Muscle layer of colon (tissue), 2 donors: ENCODE data around the gene ALDH1A2.
"Not testable (repeated sequence)": the region's sequence is repeated elsewhere in the genome, so short reads cannot be mapped to it uniquely, and the experiment has no call there.

Experiments used
- H3K27ac ChIP-seq: one replicate; pipeline ENCODE4 v1.7.0; 2013; ENCODE audit warnings: low read depth, mild to moderate bottlenecking, low read length, moderate library complexity
- H3K27me3 ChIP-seq, 2 donors: one replicate each; pipeline ENCODE4 v1.7.0; 2013; ENCODE audit warnings: low read length in 2 of 2, mild to moderate bottlenecking in 2 of 2; ENCODE audit not compliant: insufficient read depth in 2 of 2, control insufficient read depth in 1 of 2
- H3K36me3 ChIP-seq: one replicate; pipeline ENCODE4 v1.7.0; 2013; ENCODE audit warnings: mild to moderate bottlenecking, low read length; ENCODE audit not compliant: insufficient read depth
- H3K4me1 ChIP-seq: one replicate; pipeline ENCODE4 v1.7.0; 2013; ENCODE audit warnings: mild to moderate bottlenecking, low read length; ENCODE audit not compliant: insufficient read depth
- H3K4me3 ChIP-seq, 2 donors: one replicate each; pipeline ENCODE4 v1.7.0; 2013; ENCODE audit warnings: low read length in 2 of 2, low read depth in 1 of 2, mild to moderate bottlenecking in 1 of 2, moderate library complexity in 1 of 2
- H3K9ac ChIP-seq: one replicate; pipeline ENCODE4 v1.7.0; 2013; ENCODE audit warnings: low read length
- H3K9me3 ChIP-seq: one replicate; pipeline ENCODE4 v1.7.0; 2013; ENCODE audit warnings: mild to moderate bottlenecking, low read length
- donor health status: abdominal sarcoma.
- donor health status: Adenocarcinoma of cecum.

Gene ALDH1A2

DNA sequence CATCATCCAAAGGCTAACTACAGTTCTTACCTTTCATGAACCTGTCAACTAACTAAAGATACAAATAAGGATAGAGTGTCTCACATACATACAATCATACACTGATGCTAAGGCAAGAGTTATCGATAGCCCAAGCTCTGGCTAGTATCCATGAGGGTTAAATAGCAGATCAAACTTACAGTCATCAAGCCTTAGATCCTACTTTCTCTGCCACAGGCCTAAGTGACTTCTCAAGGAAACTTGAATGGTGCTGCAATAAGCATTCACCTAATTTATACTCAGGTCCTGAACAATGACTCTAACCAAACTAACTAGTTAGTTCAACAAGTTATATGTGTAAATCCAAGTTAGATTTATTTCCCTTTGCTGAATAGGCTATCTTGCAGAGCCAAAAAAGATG lies 51.0 kb downstream of the ALDH1A2 start:
- H3K36me3 ChIP-seq = no peaks in the 10 kb centered on the region
- no peaks in the 10 kb centered on the region for H3K27me3 ChIP-seq
- no peak overlapping the region for H3K4me3 ChIP-seq
- no peaks in the 10 kb centered on the region for H3K4me1 ChIP-seq
- no peak overlapping the region for H3K27ac ChIP-seq
- no peaks in the 10 kb centered on the region for H3K9me3 ChIP-seq
- no peak overlapping the region for H3K9ac ChIP-seq

- H3K36me3 ChIP-seq = no peaks in the 10 kb centered on the region
- no peaks in the 10 kb centered on the region for H3K4me1 ChIP-seq
- H3K27ac ChIP-seq = no peak overlapping the region
- H3K4me3 ChIP-seq = no peak overlapping the region
- H3K27me3 ChIP-seq = no peaks in the 10 kb centered on the region
- H3K9ac ChIP-seq = no peak overlapping the region
- no peaks in the 10 kb centered on the region for H3K9me3 ChIP-seq
Observed at GRCh38 chr15:58014040-58014439, 51.5 kb downstream of the ALDH1A2 start.

GRCh38 chr15:58010983-58011382 lies 54.5 kb downstream of the ALDH1A2 start:
- H3K27ac ChIP-seq = no peak overlapping the region
- no peaks in the 10 kb centered on the region for H3K27me3 ChIP-seq
- no peak overlapping the region for H3K4me3 ChIP-seq
- H3K36me3 ChIP-seq = no peaks in the 10 kb centered on the region
- no peaks in the 10 kb centered on the region for H3K9me3 ChIP-seq
- no peaks in the 10 kb centered on the region for H3K4me1 ChIP-seq
- no peak overlapping the region for H3K9ac ChIP-seq

- no peak overlapping the region for H3K4me3 ChIP-seq
- no peak overlapping the region for H3K27ac ChIP-seq
- H3K9ac ChIP-seq = no peak overlapping the region
- no peaks in the 10 kb centered on the region for H3K36me3 ChIP-seq
- H3K9me3 ChIP-seq = no peaks in the 10 kb centered on the region
- H3K4me1 ChIP-seq = no peaks in the 10 kb centered on the region
- H3K27me3 ChIP-seq = no peaks in the 10 kb centered on the region
Observed at GRCh38 chr15:58003810-58004209, 61.7 kb downstream of the ALDH1A2 start.

DNA sequence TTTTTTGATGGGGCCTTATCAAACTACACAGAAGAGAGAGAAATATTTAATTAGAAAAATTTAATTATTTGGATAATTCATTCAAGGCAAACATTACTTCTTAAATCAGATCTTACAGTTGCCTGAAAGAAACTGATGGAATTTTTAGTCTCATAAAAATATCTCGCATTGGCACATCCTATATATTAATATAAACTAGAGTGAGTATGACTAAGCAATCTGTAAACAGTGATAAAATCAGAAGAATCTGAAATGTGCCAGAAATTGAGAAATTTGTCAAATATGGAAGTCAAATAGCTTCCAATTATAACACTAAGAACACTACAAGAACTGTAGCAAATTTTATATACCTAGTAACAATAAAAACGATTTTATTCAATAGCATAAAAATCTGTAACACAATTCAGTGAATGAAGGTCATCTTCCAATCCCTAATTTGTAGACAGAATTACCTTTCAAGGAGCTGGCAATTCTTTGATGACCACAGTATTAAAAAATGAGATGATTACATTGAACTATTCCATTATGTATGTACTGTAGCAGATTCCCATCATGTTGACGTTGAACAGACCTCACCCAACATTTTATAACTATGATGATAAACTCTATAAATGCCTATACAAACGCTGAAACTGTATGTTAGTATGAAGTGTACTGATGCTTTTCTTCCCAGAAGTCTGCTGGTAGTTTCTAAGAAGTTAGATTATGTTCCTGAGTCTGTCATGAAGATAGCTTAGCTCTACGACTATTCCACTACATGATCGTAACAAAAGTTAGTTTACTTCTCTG lies 63.0 kb downstream of the ALDH1A2 start:
- Histone ChIP-seq H3K9me3 (no peaks in the 10 kb centered on the region), H3K27me3 (no peaks in the 10 kb centered on the region), H3K27ac (no peak overlapping the region), H3K36me3 (no peaks in the 10 kb centered on the region), H3K9ac (no peak overlapping the region), H3K4me1 (no peaks in the 10 kb centered on the region), H3K4me3 (no peak overlapping the region)

DNA sequence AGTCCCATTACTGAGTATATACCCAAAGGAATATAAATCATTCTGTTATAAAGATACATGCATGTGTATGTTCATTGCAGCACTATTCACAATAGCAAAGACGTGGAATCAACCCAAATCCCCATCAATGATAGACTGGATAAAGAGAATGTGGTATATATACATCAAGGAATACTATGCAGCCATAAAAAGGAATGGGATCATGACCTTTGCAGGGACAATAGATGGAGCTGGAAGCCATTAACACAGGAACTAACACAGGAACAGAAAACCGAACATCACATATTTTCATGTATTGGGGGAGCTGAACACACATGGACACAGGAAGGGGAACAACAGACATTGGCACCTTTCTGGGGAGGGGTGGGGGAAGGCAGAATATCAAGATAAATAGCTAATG lies 65.8 kb downstream of the ALDH1A2 start:
- H3K27ac ChIP-seq, H3K27me3 ChIP-seq, H3K36me3 ChIP-seq, H3K4me3 ChIP-seq, H3K4me1 ChIP-seq, H3K9ac ChIP-seq, H3K9me3 ChIP-seq: not testable (repeated sequence)

GRCh38 chr15:57996561-57996960 lies 69.0 kb downstream of the ALDH1A2 start:
- Histone ChIP-seq H3K4me1 (peaks cover 15% of the 10 kb centered on the region), H3K9me3 (no peaks in the 10 kb centered on the region), H3K9ac (no peak overlapping the region)

DNA sequence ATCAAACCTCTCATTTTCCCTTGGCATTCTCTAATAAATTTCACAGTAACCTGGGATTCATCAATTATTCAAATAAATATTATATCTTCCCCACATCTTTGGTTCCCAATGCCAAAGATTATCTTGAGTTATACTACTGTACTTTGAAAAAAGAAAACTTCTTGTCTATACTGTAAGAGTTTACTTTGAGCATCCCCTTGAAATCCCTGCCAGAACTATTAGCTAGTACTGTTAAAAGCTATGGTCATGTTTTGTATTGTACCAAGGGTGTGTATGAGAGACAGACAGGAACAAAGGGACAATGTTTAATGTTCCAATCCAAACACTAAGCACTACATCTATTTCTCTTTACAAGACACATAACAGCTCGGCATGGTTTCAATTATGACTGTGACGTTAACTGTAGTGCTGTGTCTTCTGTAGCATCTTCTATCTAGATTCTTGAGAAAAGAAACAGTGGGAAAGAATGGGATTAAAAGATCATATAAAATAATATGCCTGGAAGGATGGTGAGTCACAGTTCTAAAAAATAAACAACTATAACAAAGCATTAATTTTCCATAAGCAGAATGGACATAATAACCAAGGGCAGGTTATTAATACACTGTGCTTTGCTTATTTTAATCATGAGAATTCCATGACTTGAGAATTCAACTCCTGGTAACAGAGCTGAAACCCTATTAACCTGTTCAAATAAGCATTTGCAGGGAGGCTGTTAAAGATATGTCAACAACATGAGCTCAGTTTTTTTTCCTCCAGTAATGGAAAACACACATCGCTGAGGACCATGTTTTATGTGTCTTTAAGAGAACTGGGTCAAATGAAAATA lies 71.1 kb downstream of the ALDH1A2 start:
- Histone ChIP-seq H3K4me1 (peaks cover 15% of the 10 kb centered on the region), H3K27ac (no peak overlapping the region), H3K9me3 (no peaks in the 10 kb centered on the region), H3K4me3 (no peak overlapping the region), H3K36me3 (no peaks in the 10 kb centered on the region), H3K9ac (no peak overlapping the region), H3K27me3 (no peaks in the 10 kb centered on the region)

More at GRCh38 chr15:57996561-57996960, 69.0 kb downstream of the ALDH1A2 start:
- H3K27ac ChIP-seq = no peak overlapping the region
- no peaks in the 10 kb centered on the region for H3K36me3 ChIP-seq
- H3K4me3 ChIP-seq = no peak overlapping the region
- H3K27me3 ChIP-seq = no peaks in the 10 kb centered on the region

- Histone ChIP-seq H3K27ac (no peak overlapping the region), H3K9me3 (no peaks in the 10 kb centered on the region), H3K36me3 (no peaks in the 10 kb centered on the region), H3K9ac (no peak overlapping the region), H3K4me1 (peaks cover 15% of the 10 kb centered on the region), H3K4me3 (no peak overlapping the region), H3K27me3 (no peaks in the 10 kb centered on the region)
Observed at GRCh38 chr15:57993409-57994145, 71.9 kb downstream of the ALDH1A2 start.

- H3K9ac ChIP-seq = no peak overlapping the region
- H3K27me3 ChIP-seq = no peaks in the 10 kb centered on the region
- no peaks in the 10 kb centered on the region for H3K9me3 ChIP-seq
- H3K4me1 ChIP-seq = peaks cover 15% of the 10 kb centered on the region
- no peak overlapping the region for H3K27ac ChIP-seq
- H3K36me3 ChIP-seq = no peaks in the 10 kb centered on the region
- no peak overlapping the region for H3K4me3 ChIP-seq
Observed at GRCh38 chr15:57992761-57993355, 72.7 kb downstream of the ALDH1A2 start.

- Histone ChIP-seq H3K36me3 (no peaks in the 10 kb centered on the region), H3K27ac (no peak overlapping the region), H3K9me3 (no peaks in the 10 kb centered on the region), H3K27me3 (no peaks in the 10 kb centered on the region), H3K4me1 (no peaks in the 10 kb centered on the region), H3K4me3 (no peak overlapping the region), H3K9ac (no peak overlapping the region)
Observed at GRCh38 chr15:57973534-57973933, 92.0 kb downstream of the ALDH1A2 start.
